HG03108 (cell line): ENCODE data around the gene COL11A1.
"Not testable (repeated sequence)": the region's sequence is repeated elsewhere in the genome, so short reads cannot be mapped to it uniquely, and the experiment has no call there.

Source experiments
- ATAC-seq: cut with Tn5 transposase; IDR thresholded peaks from one replicate; pipeline ENCODE4 v1.9.1; 2021; ENCODE audit warnings: moderate library complexity; ENCODE audit not compliant: unreplicated experiment

Gene COL11A1

DNA sequence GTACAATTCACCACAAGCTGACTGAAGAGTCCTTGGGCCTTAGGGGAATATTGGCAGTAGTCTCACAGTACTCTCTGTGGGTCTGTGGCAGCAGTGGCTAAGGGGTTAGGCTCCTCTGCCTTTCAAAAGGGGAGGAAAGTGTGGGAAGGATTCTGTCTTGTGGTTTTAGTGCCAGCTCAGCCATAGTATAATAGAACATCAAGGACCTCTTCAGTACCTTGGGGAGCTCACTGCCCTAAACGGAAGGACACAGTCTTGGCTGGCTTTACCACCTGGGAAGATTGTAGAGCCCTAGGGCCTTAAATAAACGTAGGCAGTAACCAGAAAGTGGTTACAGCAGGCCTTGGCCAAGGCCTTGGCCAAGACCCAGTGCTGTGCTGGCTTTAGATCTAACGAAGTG is 265.7 kb downstream of the COL11A1 start:
- no peak for ATAC-seq

DNA sequence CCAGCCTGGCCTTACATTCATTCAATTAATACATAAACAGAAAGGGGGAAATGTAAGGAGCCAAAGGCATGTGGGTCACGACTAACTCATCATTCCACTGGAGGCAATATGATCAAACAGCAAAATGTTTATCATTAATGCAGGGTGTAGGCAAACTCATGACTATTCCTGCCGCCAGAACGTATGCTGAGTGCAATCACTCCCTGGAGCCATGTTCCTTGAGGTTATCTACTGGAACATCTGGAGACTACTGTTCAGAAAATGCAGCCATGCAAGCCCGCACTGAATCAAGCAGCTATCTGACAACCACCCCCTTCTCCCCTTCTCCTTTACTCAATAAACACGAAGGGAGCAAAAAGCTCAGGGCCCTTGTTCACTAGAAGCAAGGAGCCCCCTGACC is 267.6 kb downstream of the COL11A1 start:
- no peak for ATAC-seq

DNA sequence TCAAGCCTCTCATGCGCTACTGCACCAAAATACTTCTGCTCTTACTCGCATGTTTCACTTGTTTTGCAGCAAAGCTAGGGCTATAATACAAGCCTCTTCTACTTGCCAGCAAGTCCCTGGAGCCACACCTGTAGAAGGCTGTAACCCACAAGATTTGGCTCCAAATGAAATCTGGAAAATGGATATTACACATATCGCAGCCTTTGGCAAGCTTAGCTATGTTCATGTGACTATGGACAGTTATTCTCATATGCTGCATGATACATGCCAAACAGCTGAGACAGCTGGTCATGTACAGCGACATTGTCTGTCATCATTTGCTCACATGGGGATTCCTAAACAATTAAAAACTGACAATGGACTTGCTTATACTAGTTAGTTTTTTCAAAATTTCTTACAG is 270.3 kb downstream of the COL11A1 start:
- no peak for ATAC-seq

DNA sequence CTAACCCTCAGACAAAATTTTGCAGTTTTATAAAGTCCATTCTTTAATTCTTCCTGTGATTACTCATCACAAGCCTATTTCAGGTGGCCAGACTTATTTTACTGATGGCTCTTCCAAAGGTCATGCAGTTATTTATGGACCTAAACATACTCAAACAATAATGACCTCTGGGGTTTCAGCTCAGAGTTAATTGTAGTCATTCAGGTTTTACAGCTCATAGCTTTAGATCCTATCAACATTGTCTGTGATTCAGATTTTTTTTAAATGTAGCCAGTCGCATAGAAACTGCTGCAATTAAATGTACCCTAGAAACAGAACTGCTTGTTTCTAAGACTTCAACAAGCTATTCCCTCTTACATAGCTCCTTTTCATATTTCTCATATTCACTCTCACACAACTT is 270.8 kb downstream of the COL11A1 start:
- no peak for ATAC-seq

DNA sequence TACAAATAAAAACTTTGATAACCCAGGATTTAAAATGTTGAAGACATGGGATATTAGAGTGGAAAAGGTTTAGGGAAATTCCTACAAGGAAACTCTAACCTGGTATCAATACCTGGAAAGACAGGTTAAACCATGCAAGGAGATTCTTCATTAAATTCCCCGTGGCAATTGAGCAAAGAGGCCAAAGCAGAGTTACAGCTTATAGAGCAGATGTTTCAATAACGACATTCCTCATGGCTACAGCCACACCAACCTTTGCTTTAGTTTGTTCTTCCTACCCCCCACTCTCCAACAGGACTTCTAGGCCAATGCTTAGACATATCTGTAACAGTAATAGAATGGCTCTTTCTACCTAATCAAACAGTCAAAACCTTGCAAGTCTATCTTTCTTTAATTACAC is 271.3 kb downstream of the COL11A1 start:
- no peak for ATAC-seq

DNA sequence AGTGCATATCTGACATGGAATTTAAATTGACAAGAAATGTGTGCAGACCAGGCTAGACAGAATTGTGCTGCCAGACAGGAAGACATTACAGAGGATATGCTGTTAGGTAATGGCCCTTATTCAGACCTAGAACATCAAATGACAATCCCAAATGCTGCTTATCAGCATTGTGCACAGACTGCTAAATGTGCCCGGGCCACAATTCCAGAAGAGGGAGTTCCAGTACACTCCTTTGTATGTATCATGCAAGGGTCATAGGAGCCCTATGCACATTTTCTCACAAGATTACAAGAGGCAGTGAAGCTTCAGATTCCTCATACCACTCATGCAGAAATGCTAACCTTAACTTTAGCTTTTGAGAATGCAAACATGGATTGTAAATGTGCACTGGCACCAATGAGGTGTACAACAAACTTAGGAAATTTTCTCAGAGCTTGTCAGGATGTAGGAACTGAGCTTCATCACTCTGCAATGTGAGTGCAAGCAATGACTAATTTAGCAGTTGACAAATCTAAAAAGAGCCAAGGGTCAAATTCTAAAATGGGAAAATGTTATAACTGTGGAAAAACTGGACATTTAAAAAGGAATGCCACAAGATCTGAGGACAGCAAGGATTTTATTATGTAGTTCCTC is 273.5 kb downstream of the COL11A1 start:
- ATAC-seq = no peak

DNA sequence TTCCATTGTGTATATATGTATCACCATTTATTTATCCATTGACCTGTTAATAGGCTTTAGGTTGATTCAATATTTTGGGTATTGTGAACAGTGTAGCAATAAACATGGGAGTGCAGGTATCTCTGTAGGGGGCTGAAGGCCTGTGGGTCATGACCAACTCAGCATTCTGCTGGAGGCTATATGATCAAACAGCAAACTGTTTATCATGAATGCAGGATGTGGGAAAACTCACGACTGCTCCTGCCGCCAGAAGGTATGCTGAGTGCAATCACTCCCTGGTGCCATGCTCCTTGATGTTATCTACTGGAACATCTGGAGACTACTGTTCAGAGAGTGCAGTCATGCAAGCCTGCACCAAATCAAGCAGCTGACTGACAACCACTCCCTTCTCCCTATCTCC is 275.2 kb downstream of the COL11A1 start:
- no peak for ATAC-seq

DNA sequence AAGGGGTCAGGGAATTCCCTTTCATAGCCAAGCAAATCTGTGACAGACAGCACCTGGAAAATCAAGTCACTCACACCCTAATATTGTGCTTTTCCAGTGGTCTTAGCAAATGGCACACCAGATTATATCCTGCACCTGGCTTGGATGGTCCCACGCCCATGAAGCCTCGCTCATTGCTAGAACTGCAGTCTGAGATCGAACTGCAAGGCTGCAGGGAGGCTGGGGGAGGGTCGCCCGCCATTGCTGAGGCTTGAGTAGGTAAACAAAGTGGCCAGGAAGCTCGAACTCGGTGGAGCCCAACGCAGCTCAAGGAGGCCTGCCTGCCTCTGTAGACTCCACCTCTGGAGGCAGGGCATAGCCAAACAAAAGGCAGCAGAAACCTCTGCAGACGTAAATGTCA is 281.6 kb downstream of the COL11A1 start:
- ATAC-seq = not testable (repeated sequence)
